NAMALWA (cell line): ENCODE measurements around the gene APOL1.
A peak's percentile ranks its signal among the peaks of the same experiment; 100 is the strongest.
"Not testable (repeated sequence)": the region's sequence is repeated elsewhere in the genome, so short reads cannot be mapped to it uniquely, and the experiment has no call there.

ENCODE experiments used
- DNase-seq: peaks from one replicate; pipeline ENCODE4 v3.0.0-alpha.2; 2015; ENCODE audit warnings: low spot score

APOL1 gene

GRCh38 chr22:36267058-36267457, 14.1 kb downstream of the APOL1 start:
- no peak for DNase-seq

- DNase-seq: no peak
Observed at GRCh38 chr22:36267896-36268485, 15.1 kb downstream of the APOL1 start.

- DNase-seq: not testable (repeated sequence)
Observed at GRCh38 chr22:36271231-36271630, 18.3 kb downstream of the APOL1 start.

DNA sequence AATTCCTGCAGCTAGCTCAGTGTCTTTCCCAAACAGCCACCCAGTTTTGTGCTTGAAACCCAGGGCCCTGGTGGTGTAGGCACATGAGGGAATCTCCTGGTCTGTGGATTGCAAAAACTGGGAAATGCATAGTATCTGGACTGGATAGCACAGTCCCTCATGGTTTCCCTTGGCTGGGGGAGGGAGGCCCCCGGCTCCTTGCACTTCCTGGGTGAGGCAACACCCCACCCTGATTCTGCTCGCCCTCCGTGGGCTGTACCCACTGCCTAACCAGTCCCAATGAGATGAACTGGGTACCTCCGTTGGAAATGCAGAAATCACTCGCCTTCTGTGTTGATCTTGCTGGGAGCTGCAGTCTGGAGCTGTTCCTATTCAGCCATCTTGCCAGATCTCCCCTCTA, 19.0 kb downstream of the APOL1 start:
- DNase-seq: not testable (repeated sequence)

DNA sequence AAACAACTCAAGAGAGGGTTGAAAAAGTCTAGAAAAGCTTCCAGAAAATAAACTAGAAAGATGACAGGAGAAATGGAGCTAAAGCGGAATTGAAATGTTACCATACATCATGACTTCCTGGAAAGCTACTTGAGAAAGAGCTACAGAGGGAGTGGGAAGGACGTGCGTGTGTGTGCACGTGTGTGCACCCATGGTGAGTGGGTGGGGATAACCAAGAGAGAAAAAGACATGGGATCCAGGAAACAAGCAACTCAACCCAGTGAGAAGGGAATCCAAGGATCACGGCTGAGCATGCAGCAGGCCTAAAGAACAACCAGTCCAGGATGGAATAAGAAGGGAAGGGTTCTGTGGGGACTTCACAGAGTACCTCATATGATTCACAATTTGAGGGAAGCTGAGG, 21.6 kb downstream of the APOL1 start:
- DNase-seq: no peak

- peak; percentile 82 for DNase-seq
Observed at GRCh38 chr22:36277482-36278291, 24.8 kb downstream of the APOL1 start.

DNA sequence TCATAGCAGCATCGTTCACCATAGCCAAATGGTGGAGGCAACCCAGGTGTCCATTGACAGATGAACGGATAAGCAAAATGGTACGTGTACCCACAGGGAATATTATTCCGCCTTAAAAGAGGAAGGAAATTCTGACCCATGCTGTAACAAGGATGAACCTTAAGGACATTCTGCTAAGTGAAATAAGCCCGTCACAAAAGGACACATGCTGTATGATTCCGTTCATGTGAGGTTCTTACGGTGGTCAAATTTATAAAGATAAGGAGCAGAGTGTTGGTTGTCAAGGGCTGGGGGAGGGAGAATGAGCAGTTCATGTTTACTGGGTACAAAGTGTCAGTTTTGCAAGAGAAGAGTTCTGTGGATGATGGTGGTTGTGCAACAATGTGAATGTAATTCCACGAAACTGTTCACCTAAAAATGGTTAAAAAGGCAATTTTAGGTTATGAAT, 26.3 kb downstream of the APOL1 start:
- DNase-seq: no peak

DNA sequence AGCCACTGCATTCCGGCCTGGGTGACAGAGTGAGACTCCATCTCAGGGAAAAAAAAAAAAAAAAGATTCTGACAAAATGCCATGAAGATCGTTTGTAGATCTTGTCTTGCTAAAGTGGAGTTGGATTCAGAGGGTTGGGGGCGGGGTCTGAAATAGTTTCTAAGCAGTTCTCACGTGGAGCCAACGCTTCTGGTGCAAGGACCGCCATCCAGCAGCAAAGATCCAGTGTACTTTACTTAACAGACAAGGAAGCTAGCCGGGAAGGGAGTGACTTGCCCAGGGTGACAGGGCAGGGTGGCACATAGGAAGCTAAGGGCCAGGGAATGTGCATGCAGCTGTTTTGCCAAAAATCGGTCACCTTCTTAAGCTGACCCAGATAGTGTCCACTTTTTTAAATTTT, 27.4 kb downstream of the APOL1 start:
- DNase-seq: no peak

DNA sequence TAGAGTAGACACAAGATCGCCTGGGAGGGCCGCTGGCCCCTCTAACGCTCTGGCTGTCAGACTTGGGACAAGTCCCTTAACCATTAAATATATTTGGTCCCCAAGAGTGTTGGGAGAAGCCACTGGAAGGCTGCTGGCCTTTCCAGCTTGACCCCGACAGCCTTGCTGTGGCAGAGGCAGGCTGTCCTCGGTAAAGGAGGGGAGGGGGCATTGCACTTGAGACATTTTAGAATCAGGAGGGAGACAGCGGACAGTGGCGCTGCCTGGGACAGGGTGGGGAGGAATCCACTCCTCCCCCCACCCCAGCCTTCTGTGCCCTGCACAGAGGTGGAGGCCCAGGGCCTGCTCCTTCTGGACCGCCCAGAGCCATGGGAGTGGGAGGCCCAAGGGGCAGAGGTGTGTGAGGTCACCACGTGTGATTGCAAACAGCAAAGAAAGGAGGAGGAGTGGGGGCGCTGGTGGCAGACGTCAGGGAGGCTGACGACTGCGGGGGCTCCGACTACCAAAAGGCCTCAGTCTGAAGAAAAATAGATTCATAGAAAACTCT, 28.9 kb downstream of the APOL1 start:
- DNase-seq: no peak

- no peak for DNase-seq
Observed at GRCh38 chr22:36282328-36282831, 29.4 kb downstream of the APOL1 start.

GRCh38 chr22:36284171-36284571, 31.2 kb downstream of the APOL1 start:
- no peak for DNase-seq

DNA sequence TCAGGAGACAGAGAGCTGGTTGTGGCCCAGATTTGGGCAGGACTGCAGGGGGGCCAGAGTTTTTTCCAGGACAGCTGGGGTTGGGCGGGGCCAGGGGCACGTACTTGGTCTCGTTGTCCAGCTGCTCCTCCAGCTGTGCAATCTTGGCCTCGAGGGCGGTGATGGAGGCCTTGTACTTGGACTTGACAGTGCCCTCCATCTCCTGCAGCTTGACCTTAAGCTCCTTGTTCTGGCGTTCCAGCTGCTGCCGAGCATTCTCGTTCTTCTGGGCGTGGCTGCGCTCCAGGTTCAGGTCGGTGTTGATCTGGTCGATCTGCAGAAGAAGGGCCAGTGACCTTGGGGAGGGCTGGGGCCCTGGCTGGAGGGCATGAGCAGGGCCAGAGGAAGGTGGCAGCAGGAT, 32.1 kb downstream of the APOL1 start:
- DNase-seq: no peak

DNA sequence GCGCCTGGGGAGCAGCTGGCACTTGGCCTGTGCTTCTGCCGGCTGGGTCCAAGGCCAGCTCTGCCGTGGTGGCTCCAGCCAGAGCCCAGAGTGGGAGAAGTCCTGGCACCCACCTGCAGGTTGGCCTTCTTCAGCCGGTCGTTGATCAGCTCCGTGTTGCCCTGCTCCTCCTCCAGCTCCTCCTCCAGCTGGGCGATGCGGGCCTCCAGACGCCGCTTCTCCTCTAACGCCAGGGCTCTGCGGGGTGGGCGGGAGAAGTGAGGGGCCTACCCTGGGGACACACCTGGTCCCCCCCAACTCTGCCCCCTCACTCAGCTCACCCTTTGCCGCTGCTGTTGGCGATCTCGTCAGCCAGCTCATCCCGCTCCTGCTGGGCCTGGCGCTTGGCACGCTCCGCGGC, 32.6 kb downstream of the APOL1 start:
- DNase-seq: no peak

DNA sequence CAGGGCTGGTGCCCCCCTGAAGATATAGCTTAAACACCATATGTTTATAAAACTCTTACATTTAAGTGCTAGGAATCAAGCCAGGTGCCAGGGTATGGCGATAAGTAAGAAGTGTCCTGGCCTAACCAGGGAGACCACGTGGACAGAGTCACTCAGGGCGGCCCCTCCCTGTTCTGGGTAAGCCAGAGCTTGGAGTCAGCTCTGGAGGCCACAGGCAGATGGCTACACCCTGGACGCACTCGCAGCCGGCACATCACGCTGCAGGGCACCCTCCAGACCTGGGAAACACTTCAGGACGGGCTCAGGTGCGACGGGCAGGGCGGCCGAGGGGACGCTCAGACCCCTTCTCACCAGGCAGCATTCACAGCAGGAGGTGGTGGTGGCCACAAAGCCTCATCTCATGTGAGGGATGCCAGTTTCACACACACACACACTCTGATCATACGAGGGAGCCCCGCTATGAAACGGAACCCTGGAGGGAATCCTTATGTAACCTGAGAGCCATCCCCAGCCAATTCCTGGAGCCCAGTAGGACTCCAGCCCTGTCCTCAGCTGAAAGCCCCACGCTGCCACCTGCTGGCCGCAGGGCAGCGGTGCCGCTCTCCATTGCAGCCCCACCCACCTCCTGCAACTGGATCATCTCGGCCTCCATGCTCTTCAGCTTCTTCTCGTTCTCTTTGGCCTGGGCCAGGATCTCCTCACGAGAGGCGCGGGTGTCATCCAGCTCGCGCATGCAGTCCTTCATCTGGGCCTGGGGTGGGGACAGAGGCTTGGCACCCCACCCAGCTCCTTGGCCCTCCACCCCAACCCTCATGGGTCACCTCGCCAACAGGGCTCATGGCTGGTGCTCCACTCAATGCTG, 33.4 kb downstream of the APOL1 start:
- DNase-seq: peak; percentile 76

DNA sequence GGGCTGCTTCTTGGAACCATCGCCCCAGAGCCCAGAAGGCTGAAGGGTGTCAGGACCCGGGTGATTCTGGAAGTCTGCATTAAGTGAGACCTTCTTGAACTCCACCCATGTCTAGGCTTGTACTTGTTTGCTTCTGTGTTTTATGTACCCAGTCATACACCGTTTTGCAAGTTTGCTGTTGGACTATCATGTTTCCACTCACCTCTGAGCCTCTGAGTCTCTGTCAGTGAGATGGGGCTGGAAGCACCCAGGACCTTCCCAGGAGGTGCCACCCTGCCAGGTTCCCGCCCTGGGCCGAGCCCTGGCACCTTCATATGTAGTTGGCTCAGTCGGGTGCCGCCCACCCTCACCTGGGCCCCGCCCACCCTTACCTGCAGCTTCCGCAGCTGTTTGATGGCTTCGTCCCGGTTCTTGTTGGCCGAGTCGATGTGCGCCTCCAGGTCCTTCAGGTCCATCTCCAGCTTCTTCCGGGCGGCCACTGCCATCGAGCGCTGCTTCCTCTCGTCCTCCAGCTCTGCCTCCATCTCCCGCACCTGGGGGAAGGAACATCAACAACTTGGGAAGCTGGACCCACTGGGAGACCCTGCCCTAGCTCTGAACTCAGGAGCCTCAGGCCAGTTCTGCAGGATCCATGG, 35.1 kb downstream of the APOL1 start:
- DNase-seq: no peak

DNA sequence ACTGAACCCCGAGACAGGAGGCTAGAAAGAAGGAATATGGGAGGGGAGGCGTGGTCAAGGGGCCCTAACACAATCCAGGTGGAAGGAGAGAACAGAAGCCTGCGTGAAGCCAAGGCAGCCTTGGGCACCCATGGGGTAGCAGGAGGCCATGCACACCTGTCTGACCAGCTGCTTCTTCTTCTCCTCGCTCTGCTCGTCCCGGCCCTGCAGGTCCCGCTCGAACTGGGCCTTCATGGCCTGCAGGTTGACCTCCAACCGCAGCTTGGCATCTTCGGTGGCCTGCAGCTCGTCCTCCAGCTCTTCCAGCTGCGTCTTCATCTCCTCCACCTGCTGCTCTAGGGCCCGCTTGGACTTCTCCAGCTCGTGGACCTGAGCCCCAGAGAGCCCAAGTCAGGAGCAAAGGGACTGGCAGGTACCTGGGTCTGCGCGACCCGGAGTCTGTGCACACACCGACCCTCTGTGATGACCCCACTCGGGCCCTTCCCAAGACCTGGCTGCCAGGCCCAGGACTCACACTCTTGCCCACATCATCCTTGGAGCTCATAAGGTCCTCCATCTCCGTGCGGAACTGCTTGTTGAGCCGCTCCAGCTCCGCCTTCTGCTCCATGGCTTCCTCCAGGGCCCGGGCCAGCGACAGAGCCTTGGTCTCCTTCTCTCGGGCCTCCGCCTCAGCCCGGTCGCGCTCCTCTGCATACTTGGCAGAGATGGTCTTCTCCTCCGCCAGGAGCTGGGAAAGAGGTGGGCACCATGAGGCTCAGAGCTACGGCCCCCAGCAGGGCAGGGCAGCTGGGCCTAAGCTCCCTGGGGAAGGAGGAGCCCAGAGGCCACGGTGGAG, 35.9 kb downstream of the APOL1 start:
- DNase-seq: no peak

GRCh38 chr22:36289406-36289870, 36.5 kb downstream of the APOL1 start:
- no peak for DNase-seq

- not testable (repeated sequence) for DNase-seq
Observed at GRCh38 chr22:36289948-36290371, 37.0 kb downstream of the APOL1 start.

DNA sequence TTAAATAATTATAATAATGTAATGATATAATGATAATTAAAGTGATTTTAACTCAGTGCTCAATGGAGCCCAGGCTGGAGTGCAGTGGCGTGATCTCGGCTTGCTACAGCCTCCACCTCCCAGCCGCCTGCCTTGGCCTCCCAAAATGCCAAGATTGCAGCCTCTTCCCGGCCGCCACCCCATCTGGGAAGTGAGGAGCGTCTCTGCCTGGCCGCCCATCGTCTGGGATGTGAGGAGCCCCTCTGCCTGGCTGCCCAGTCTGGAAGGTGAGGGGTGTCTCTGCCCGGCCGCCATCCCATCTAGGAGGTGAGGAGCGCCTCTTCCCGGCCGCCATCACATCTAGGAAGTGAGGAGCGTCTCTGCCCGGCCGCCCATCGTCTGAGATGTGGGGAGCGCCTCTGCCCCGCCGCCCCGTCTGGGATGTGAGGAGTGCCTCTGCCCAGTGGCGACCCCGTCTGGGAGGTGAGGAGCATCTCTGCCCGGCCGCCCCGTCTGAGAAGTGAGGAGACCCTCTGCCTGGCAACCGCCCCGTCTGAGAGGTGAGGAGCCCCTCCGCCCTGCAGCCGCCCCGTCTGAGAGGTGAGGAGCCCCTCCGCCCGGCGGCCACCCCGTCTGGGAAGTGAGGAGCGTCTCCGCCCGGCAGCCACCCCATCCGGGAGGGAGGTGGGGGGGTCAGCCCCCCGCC, 37.6 kb downstream of the APOL1 start:
- not testable (repeated sequence) for DNase-seq
